Progenitor cell of endocrine pancreas (in vitro differentiated cells): ENCODE measurements around the gene EP400. TPM values are rescaled to one million over a fixed set of nuclear protein-coding genes. Genes with fewer than 3 reads are reported as not detected.

ENCODE experiments used
- DNase-seq: peaks from one replicate; pipeline ENCODE4 v3.0.0; 2021; ENCODE audit warnings: low spot score; ENCODE audit not compliant: unreplicated experiment
- H3K27ac Mint-ChIP-seq: 2 replicates; pipeline ENCODE4 v1.8.0; 2021; ENCODE audit warnings: mild to moderate bottlenecking, moderate library complexity, mixed read lengths
- H3K27me3 Mint-ChIP-seq: 2 replicates; pipeline ENCODE4 v1.8.0; 2021; ENCODE audit warnings: mixed read lengths
- H3K36me3 Mint-ChIP-seq: 2 replicates; pipeline ENCODE4 v1.8.0; 2022; ENCODE audit warnings: mixed read lengths; ENCODE audit not compliant: insufficient read depth
- H3K4me1 Mint-ChIP-seq: 2 replicates; pipeline ENCODE4 v1.8.0; 2021; ENCODE audit warnings: low read depth, mixed read lengths
- H3K4me3 Mint-ChIP-seq: 2 replicates; pipeline ENCODE4 v1.8.0; 2021; ENCODE audit warnings: low read depth, mild to moderate bottlenecking, moderate library complexity, mixed read lengths
- H3K9me3 Mint-ChIP-seq: 2 replicates; pipeline ENCODE4 v1.8.0; 2021; ENCODE audit warnings: low read depth, mixed read lengths
- total RNA-seq: library from RNA; stranded (reverse); gene quantifications from 2 replicates; pipeline ENCODE4 v1.2.1, GENCODE V29; 2021
- TF ChIP-seq, protein P1 (sequence below): fragments of 200-600 bp; sonication (generic); IDR thresholded peaks from one replicate; pipeline ENCODE4 v1.5.0; 2021; ENCODE audit warnings: antibody characterized with exemption, mild to moderate bottlenecking; ENCODE audit not compliant: unreplicated experiment

Gene EP400
- total RNA-seq, 1 donor from 2014 or later, result 66.6 TPM

DNA sequence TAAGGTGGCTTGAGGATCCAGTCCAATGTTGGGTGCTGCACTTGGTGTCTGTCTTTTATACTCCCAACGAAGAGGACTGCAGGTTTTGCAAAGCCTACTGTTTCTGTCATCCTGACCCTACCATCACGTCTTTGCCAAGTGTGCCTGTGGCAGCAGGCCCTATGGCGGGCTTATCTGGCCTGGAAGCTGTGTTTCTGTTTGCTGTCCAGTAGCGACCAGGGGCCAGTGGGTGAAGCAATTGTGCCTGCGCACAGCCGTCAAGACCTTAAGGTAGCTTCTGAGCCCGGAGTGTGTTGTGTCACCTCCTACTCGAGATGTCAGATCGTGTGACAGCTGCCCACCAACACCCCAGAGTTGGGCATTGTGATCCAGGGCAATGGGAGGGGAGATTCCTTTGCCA, 131.7 kb downstream of the EP400 start:
- H3K27me3 Mint-ChIP-seq, result no peaks in the 10 kb centered on the region
- TF ChIP-seq, protein P1, sequence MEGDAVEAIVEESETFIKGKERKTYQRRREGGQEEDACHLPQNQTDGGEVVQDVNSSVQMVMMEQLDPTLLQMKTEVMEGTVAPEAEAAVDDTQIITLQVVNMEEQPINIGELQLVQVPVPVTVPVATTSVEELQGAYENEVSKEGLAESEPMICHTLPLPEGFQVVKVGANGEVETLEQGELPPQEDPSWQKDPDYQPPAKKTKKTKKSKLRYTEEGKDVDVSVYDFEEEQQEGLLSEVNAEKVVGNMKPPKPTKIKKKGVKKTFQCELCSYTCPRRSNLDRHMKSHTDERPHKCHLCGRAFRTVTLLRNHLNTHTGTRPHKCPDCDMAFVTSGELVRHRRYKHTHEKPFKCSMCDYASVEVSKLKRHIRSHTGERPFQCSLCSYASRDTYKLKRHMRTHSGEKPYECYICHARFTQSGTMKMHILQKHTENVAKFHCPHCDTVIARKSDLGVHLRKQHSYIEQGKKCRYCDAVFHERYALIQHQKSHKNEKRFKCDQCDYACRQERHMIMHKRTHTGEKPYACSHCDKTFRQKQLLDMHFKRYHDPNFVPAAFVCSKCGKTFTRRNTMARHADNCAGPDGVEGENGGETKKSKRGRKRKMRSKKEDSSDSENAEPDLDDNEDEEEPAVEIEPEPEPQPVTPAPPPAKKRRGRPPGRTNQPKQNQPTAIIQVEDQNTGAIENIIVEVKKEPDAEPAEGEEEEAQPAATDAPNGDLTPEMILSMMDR, result no peak
- DNase-seq, result no peak
- H3K4me1 Mint-ChIP-seq, result peaks cover 14% of the 10 kb centered on the region
- H3K4me3 Mint-ChIP-seq, result no peak overlapping the region
- peaks cover 5% of the 10 kb centered on the region for H3K36me3 Mint-ChIP-seq
- no peak overlapping the region for H3K27ac Mint-ChIP-seq
- no peaks in the 10 kb centered on the region for H3K9me3 Mint-ChIP-seq

DNA sequence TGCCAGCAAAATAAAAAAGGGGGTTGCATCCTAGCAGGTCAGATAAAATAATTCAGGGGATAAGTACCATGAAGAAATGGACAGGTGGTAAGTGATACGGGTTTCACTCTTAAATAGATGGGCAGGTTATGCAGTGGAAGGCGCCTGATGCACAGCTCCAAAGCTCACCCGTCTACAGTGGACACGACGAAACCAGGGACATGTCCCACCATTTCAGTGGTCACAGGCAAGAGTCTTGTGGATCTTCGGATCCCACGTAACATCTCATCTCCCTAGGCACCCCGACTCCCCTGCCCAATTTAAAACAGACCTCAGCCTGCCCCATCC, 133.8 kb downstream of the EP400 start:
- Mint-ChIP-seq H3K27ac (peak overlapping the region; percentile 93), H3K9me3 (no peaks in the 10 kb centered on the region), H3K4me1 (peaks cover 14% of the 10 kb centered on the region), H3K27me3 (no peaks in the 10 kb centered on the region), H3K4me3 (peak overlapping the region; percentile 73), H3K36me3 (peaks cover 1% of the 10 kb centered on the region)
- TF ChIP-seq, protein P1, result no peak
- no peak for DNase-seq

DNA sequence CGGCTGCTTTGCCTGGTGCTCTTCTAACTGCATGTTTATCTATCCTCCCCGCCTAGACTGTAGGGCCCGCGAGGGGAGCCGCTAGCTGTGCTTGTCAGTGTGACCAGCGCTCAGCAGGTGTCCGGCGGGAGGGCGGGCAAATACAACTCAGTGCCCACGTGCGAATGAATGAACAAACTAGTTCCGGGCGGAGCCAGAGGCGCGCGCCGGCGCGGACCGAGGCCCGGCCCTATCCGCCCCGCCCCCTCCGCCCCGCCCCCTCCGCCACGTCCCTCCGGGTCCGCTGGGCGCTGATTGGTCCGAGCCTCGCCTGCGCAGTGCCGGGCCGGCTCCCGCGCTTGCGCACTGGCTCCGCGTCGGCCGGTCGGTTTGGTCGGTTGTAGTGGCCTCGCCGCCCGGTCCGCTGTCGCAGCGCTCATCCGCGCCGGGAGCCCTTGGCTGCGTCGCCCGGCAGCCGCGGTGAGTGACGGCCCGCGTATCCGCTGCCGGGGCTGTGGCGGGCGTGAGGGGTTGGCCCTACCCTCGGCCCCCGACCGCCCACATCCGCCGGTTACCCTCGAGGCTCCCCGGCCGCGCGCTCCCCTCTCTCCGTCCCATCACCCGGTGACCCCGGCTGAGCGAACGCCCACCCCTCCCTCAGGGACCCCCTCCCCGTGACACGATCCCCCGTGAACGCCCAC, 134.3 kb downstream of the EP400 start:
- Mint-ChIP-seq H3K27me3 (no peaks in the 10 kb centered on the region), H3K9me3 (no peaks in the 10 kb centered on the region), H3K4me1 (peaks cover 14% of the 10 kb centered on the region), H3K27ac (peak overlapping the region; percentile 93), H3K36me3 (peaks cover 1% of the 10 kb centered on the region), H3K4me3 (peak overlapping the region; percentile 87)
- DNase-seq, result peak; percentile 89
- TF ChIP-seq, protein P1, result no peak

- Mint-ChIP-seq H3K27me3 (no peaks in the 10 kb centered on the region), H3K36me3 (no peaks in the 10 kb centered on the region), H3K9me3 (no peaks in the 10 kb centered on the region), H3K4me3 (peak overlapping the region; percentile 87), H3K4me1 (peaks cover 14% of the 10 kb centered on the region), H3K27ac (peak overlapping the region; percentile 95)
- TF ChIP-seq, protein P1, result no peak
- DNase-seq, result peak; percentile 50
Measured at GRCh38 chr12:132084621-132085290, 135.0 kb downstream of the EP400 start.

DNA sequence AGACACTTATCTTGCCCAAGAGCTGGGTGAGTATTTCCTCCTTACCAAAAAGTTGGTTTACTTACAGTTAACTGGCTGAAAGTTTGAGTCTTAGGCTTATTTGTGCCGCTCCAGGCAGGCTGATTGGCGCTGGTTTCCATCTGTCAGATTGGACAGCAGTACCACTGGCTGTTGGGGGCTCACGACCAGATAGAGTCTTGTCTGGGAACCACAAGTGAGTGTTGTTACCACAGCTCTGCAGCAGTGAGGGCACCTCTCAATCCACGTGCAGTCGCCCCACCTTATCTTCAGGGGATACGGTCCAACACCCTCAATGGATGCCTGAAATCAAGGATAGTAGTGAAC, 135.5 kb downstream of the EP400 start:
- H3K4me1 Mint-ChIP-seq, result peaks cover 14% of the 10 kb centered on the region
- H3K27ac Mint-ChIP-seq, result peak overlapping the region; percentile 95
- DNase-seq, result no peak
- TF ChIP-seq, protein P1, result no peak
- no peaks in the 10 kb centered on the region for H3K27me3 Mint-ChIP-seq
- H3K4me3 Mint-ChIP-seq, result peak overlapping the region; percentile 87
- H3K36me3 Mint-ChIP-seq, result peaks cover 1% of the 10 kb centered on the region
- no peaks in the 10 kb centered on the region for H3K9me3 Mint-ChIP-seq
